Stimulated activated CD8-positive, alpha-beta memory T cell treated with anti-CD3 and anti-CD28 coated beads, Interleukin-7, amount 100 ng/mL, for 1 hour (primary cell): ENCODE measurements around the gene DPM3.
"Not testable (repeated sequence)": the region's sequence is repeated elsewhere in the genome, so short reads cannot be mapped to it uniquely, and the experiment has no call there.

ENCODE experiments used
- DNase-seq, 2 donors: peaks; one replicate each; pipeline ENCODE4 v3.0.0-alpha.2; 2020; ENCODE audit warnings: low read depth in 2 of 2

DPM3 gene

GRCh38 chr1:155175281-155175926, 35.1 kb upstream of the DPM3 start:
- DNase-seq: no peak

- no peak for DNase-seq
These were observed 34.3 kb upstream of the DPM3 start for GRCh38 chr1:155174324-155175280.

GRCh38 chr1:155173478-155174323, 33.4 kb upstream of the DPM3 start, which contains the start of gene TRIM46:
Gene TRIM46 (plus strand): TSS chr1:155173849. CDS start chr1:155173967, 118 bp downstream.
- DNase-seq: peak in 1 of 2 donors; percentile 35

- DNase-seq: peak; percentile 86 to 88
These were observed 32.6 kb upstream of the DPM3 start, which contains the start of gene KRTCAP2 for GRCh38 chr1:155172732-155173477. Gene KRTCAP2 (minus strand): TSS chr1:155173304. CDS start chr1:155173224, 80 bp downstream.

- DNase-seq: no peak
These were observed 31.8 kb upstream of the DPM3 start for GRCh38 chr1:155171836-155172731.

- DNase-seq: no peak
These were observed 30.5 kb upstream of the DPM3 start for GRCh38 chr1:155170806-155171205.

GRCh38 chr1:155170101-155170785, 29.9 kb upstream of the DPM3 start:
- DNase-seq: no peak

- DNase-seq: no peak
These were observed 29.2 kb upstream of the DPM3 start for GRCh38 chr1:155169541-155169940.

GRCh38 chr1:155168456-155169210, 28.3 kb upstream of the DPM3 start:
- no peak for DNase-seq

- DNase-seq: not testable (repeated sequence)
These were observed 27.7 kb upstream of the DPM3 start for GRCh38 chr1:155168105-155168445.

- DNase-seq: peak; percentile 59 to 80
These were observed 27.1 kb upstream of the DPM3 start for GRCh38 chr1:155167166-155168104.

- DNase-seq: no peak
These were observed 26.3 kb upstream of the DPM3 start for GRCh38 chr1:155166471-155167165.

- no peak for DNase-seq
These were observed 25.7 kb upstream of the DPM3 start for GRCh38 chr1:155166051-155166470.

- not testable (repeated sequence) for DNase-seq
These were observed 24.3 kb upstream of the DPM3 start for GRCh38 chr1:155164625-155165024.

GRCh38 chr1:155163785-155164184, 23.5 kb upstream of the DPM3 start:
- DNase-seq: not testable (repeated sequence)

GRCh38 chr1:155162631-155163030, 22.3 kb upstream of the DPM3 start:
- not testable (repeated sequence) for DNase-seq

GRCh38 chr1:155160128-155160527, 19.8 kb upstream of the DPM3 start:
- DNase-seq: no peak
